ENCODE measurements around the gene LPAR6.
"Not testable (repeated sequence)": the region's sequence is repeated elsewhere in the genome, so short reads cannot be mapped to it uniquely, and the experiment has no call there.

Gene LPAR6

GRCh38 chr13:48431987-48432615 is 19.2 kb upstream of the LPAR6 start:
- in situ Hi-C loops (cut with HindIII; ENCODE audit: low sequenced_read_pairs) = no loop called here
- no peak overlapping the region for H3K4me3 ChIP-seq (ENCODE audit: low read depth, low read length)
- no peak for TF ChIP-seq CTCF (IDR thresholded peaks at IDR 0.05; ENCODE audit: low read depth, low read length)
- peak; percentile 46 for DNase-seq (ENCODE audit: low read depth, low spot score)

GRCh38 chr13:48431431-48431830 is 18.5 kb upstream of the LPAR6 start:
- H3K4me3 ChIP-seq (ENCODE audit: low read depth, low read length) = no peak overlapping the region
- peak; percentile 61 for DNase-seq (ENCODE audit: low read depth, low spot score)
- in situ Hi-C loops (cut with HindIII; ENCODE audit: low sequenced_read_pairs) = no loop called here
- TF ChIP-seq CTCF (IDR thresholded peaks at IDR 0.05; ENCODE audit: low read depth, low read length) = no peak

- no peak for TF ChIP-seq CTCF (IDR thresholded peaks at IDR 0.05; ENCODE audit: low read depth, low read length)
- H3K4me3 ChIP-seq (ENCODE audit: low read depth, low read length) = no peak overlapping the region
- in situ Hi-C loops (cut with HindIII; ENCODE audit: low sequenced_read_pairs) = no loop called here
- no peak for DNase-seq (ENCODE audit: low read depth, low spot score)
Measured at GRCh38 chr13:48429886-48430285, 17.0 kb upstream of the LPAR6 start.

GRCh38 chr13:48429036-48429435 is 16.1 kb upstream of the LPAR6 start:
- H3K4me3 ChIP-seq (ENCODE audit: low read depth, low read length) = no peak overlapping the region
- DNase-seq (ENCODE audit: low read depth, low spot score) = no peak
- in situ Hi-C loops (cut with HindIII; ENCODE audit: low sequenced_read_pairs) = no loop called here

GRCh38 chr13:48426755-48427298 is 13.9 kb upstream of the LPAR6 start:
- H3K4me3 ChIP-seq (ENCODE audit: low read depth, low read length); DNase-seq (ENCODE audit: low read depth, low spot score); in situ Hi-C loops (cut with HindIII; ENCODE audit: low sequenced_read_pairs): not testable (repeated sequence)

More at GRCh38 chr13:48429036-48429435, 16.1 kb upstream of the LPAR6 start:
- TF ChIP-seq CTCF (IDR thresholded peaks at IDR 0.05; ENCODE audit: low read depth, low read length) = no peak

GRCh38 chr13:48426052-48426451 is 13.1 kb upstream of the LPAR6 start:
- TF ChIP-seq CTCF (IDR thresholded peaks at IDR 0.05; ENCODE audit: low read depth, low read length) = no peak
- no peak overlapping the region for H3K4me3 ChIP-seq (ENCODE audit: low read depth, low read length)
- no peak for DNase-seq (ENCODE audit: low read depth, low spot score)
- in situ Hi-C loops (cut with HindIII; ENCODE audit: low sequenced_read_pairs) = no loop called here

GRCh38 chr13:48424212-48424611 is 11.3 kb upstream of the LPAR6 start:
- in situ Hi-C loops (cut with HindIII; ENCODE audit: low sequenced_read_pairs) = no loop called here
- no peak overlapping the region for H3K4me3 ChIP-seq (ENCODE audit: low read depth, low read length)
- DNase-seq (ENCODE audit: low read depth, low spot score) = no peak
- no peak for TF ChIP-seq CTCF (IDR thresholded peaks at IDR 0.05; ENCODE audit: low read depth, low read length)

GRCh38 chr13:48422003-48422402 is 9.1 kb upstream of the LPAR6 start:
- in situ Hi-C loops (cut with HindIII; ENCODE audit: low sequenced_read_pairs); DNase-seq (ENCODE audit: low read depth, low spot score); H3K4me3 ChIP-seq (ENCODE audit: low read depth, low read length): not testable (repeated sequence)
